Mesendoderm (in vitro differentiated cells): ENCODE data around the gene ZNF430.

Source experiments
- DNase-seq: peaks from one replicate; pipeline ENCODE4 v3.0.0; 2013
- H2AK5ac ChIP-seq: 2 replicates; pipeline ENCODE4 v1.6.1; 2013; ENCODE audit warnings: low read length, inconsistent platforms
- H2BK120ac ChIP-seq: 2 replicates; pipeline ENCODE4 v1.6.1; 2013; ENCODE audit warnings: low read depth, mild to moderate bottlenecking, low read length, moderate library complexity, mixed read lengths
- H2BK15ac ChIP-seq: replicated peaks from 2 replicates; pipeline ENCODE4 v1.6.1; 2013; ENCODE audit warnings: low read depth, mild to moderate bottlenecking, moderate library complexity
- H2BK5ac ChIP-seq: 2 replicates; pipeline ENCODE4 v1.6.1; 2013; ENCODE audit warnings: low read length, inconsistent platforms
- H3K18ac ChIP-seq: 2 replicates; pipeline ENCODE4 v1.6.1; 2013; ENCODE audit warnings: mild to moderate bottlenecking, low read length, mixed read lengths
- H3K23ac ChIP-seq: one replicate; pipeline ENCODE4 v1.6.1; 2013; ENCODE audit warnings: low read length
- H3K27ac ChIP-seq: 2 replicates; pipeline ENCODE4 v1.5.1; 2013; ENCODE audit warnings: low read depth, mild to moderate bottlenecking, inconsistent platforms, low read length, moderate library complexity
- H3K27me3 ChIP-seq: 2 replicates; pipeline ENCODE4 v1.6.1; 2013; ENCODE audit warnings: low read length, control low read depth, mild to moderate bottlenecking, inconsistent platforms; ENCODE audit not compliant: insufficient read depth, poor library complexity
- H3K36me3 ChIP-seq: 2 replicates; pipeline ENCODE4 v1.6.1; 2013; ENCODE audit warnings: low read length, inconsistent platforms; ENCODE audit not compliant: control insufficient read depth, insufficient read depth
- H3K4ac ChIP-seq: one replicate; pipeline ENCODE4 v1.6.1; 2013; ENCODE audit warnings: low read depth, mild to moderate bottlenecking, low read length, moderate library complexity
- H3K4me1 ChIP-seq: 2 replicates; pipeline ENCODE4 v1.6.1; 2013; ENCODE audit warnings: low read depth, low read length, inconsistent platforms; ENCODE audit not compliant: control insufficient read depth
- H3K4me2 ChIP-seq: 2 replicates; pipeline ENCODE4 v1.6.1; 2013; ENCODE audit warnings: low read length
- H3K4me3 ChIP-seq: 2 replicates; pipeline ENCODE4 v1.5.1; 2013; ENCODE audit warnings: mild to moderate bottlenecking, low read length
- H3K56ac ChIP-seq: one replicate; pipeline ENCODE4 v1.6.1; 2013; ENCODE audit warnings: low read length
- H3K79me1 ChIP-seq: 2 replicates; pipeline ENCODE4 v1.6.1; 2013; ENCODE audit warnings: low read length, inconsistent platforms
- H3K79me2 ChIP-seq: 2 replicates; pipeline ENCODE4 v1.6.1; 2013; ENCODE audit warnings: mild to moderate bottlenecking, low read length; ENCODE audit not compliant: control insufficient read depth, insufficient read depth
- H3K9ac ChIP-seq: 2 replicates; pipeline ENCODE4 v1.6.1; 2013; ENCODE audit warnings: low read length, inconsistent platforms
- H4K5ac ChIP-seq: one replicate; pipeline ENCODE4 v1.6.1; 2013; ENCODE audit warnings: low read length
- H4K8ac ChIP-seq: one replicate; pipeline ENCODE4 v1.6.1; 2013; ENCODE audit warnings: low read depth, mild to moderate bottlenecking, control low read depth, low read length, moderate library complexity
- WGBS: extraction: QIAGEN DNeasy Blood & Tissue Kit; methylation state at CpG from one replicate; pipeline ENCODE4 v1.1.7; 2013; ENCODE audit warnings: low lambda C conversion rate, missing lambda C conversion rate; ENCODE audit not compliant: insufficient coverage; ENCODE audit errors: extremely low coverage; 5-methylcytosine and 5-hydroxymethylcytosine counted together

ZNF430 gene

GRCh38 chr19:21065336-21065735 lies 44.9 kb downstream of the ZNF430 start:
- Histone ChIP-seq H3K27ac (no peak overlapping the region), H3K79me2 (no peaks in the 10 kb centered on the region), H3K23ac (no peak overlapping the region), H2BK120ac (no peak overlapping the region), H4K5ac (no peak overlapping the region), H3K4ac (no peak overlapping the region), H3K18ac (no peak overlapping the region), H3K9ac (no peak overlapping the region), H3K79me1 (no peaks in the 10 kb centered on the region), H3K4me1 (no peaks in the 10 kb centered on the region), H2BK15ac (no peak overlapping the region), H3K4me3 (no peak overlapping the region), H3K36me3 (no peaks in the 10 kb centered on the region), H4K8ac (no peak overlapping the region), H3K27me3 (no peaks in the 10 kb centered on the region), H2AK5ac (no peak overlapping the region), H3K56ac (no peak overlapping the region), H3K4me2 (no peak overlapping the region), H2BK5ac (no peak overlapping the region)
- no peak for DNase-seq

DNA sequence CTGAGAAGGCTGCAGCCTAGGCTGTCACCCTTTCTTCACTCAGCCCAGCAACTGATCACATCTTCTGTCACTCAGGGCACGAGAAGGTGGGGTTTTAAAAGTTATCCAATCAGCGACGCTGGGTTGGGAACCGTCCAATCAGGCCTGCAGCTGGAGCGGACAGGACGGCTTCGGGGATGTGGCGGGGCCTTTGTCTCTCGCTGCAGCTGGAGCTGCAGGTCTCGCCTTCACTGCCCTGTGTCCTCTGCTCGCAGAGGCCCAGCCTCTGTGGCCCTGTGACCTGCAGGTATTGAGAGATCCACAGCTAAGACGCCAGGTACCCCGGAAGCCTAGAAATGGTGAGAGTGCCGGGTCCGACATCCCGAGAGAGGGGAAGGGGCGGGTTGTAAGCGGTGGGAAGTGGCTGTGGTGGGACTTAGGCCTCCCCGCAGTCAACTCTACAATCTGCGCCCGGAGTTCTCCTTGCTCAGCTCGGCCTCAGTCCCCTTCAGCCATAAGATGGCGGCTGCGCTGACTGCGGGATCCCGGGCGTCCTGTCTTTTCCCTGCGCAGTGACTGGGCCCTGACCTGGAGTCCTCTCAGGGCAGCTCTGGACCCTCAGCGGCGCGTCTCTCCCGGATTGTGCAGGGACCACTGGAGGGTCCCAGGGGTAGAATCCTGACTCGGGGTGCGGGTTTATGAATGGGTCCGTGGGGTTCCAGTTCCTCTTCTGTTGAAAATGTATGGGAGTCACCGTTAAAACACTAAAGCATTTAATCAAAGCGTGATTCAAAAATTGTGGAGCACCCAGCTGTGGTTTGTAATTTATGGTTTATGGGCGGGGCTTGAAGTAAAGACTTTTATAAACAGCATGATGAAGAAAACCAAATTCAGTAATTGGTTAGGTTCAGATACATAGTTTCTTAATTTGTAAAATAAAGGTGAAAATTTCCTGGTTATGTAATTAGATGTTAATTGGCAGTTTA lies 61.8 kb downstream of the ZNF430 start, which contains the start of gene ZNF714:
Gene ZNF714, plus strand, starts transcription at position 193 of the 965 bp plus-strand sequence. CDS start 16,066 bp downstream, outside the sequence.
- Histone ChIP-seq H3K36me3 (no peaks in the 10 kb centered on the region), H3K23ac (no peak within 1 kb of the TSS), H3K27ac (peak within 1 kb of the TSS; percentile 46), H3K79me2 (peaks cover 23% of the 10 kb centered on the region), H3K4ac (peak within 1 kb of the TSS; percentile 52), H3K79me1 (peaks cover 4% of the 10 kb centered on the region), H3K56ac (peak within 1 kb of the TSS; percentile 86), H3K4me3 (peak within 1 kb of the TSS; percentile 45), H3K27me3 (no peaks in the 10 kb centered on the region), H2BK15ac (no peak within 1 kb of the TSS), H3K4me2 (peak within 1 kb of the TSS; percentile 14), H2BK5ac (no peak within 1 kb of the TSS), H4K5ac (no peak within 1 kb of the TSS), H3K4me1 (no peaks in the 10 kb centered on the region), H3K9ac (peak within 1 kb of the TSS; percentile 73), H3K18ac (peak within 1 kb of the TSS; percentile 93), H2AK5ac (no peak within 1 kb of the TSS), H2BK120ac (no peak within 1 kb of the TSS), H4K8ac (no peak within 1 kb of the TSS)
- WGBS: no CpG with 5 or more reads among the region's 38 CpGs
- DNase-seq: peak; percentile 99

DNA sequence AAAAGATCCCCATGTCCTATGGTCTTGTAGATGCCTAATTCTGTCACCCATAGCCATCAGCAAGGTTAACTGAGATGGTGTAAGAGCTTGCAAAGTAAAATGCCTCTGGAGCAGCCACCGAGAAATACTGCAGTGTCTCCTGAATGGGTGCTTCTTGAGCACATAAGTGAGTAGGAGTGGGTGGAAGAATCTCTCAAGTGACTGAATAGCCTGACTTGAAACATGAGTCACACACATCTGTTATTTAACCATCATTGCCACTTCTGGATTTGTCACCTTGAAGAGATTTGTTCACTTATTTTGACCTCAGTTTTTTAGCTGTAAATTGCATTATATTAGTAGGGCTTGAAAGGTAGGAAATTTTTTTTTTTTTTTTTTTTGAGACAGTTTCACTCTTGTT lies 63.9 kb downstream of the ZNF430 start:
- Histone ChIP-seq H3K79me1 (peaks cover 4% of the 10 kb centered on the region), H2BK120ac (no peak overlapping the region), H4K5ac (no peak overlapping the region), H3K27me3 (no peaks in the 10 kb centered on the region), H3K4me1 (no peaks in the 10 kb centered on the region), H3K23ac (no peak overlapping the region), H3K4me3 (no peak overlapping the region), H3K79me2 (peaks cover 23% of the 10 kb centered on the region), H2BK5ac (no peak overlapping the region), H3K36me3 (no peaks in the 10 kb centered on the region), H3K4ac (no peak overlapping the region), H2BK15ac (no peak overlapping the region), H3K9ac (no peak overlapping the region), H3K4me2 (no peak overlapping the region), H3K27ac (no peak overlapping the region), H4K8ac (peak overlapping the region; percentile 28), H2AK5ac (no peak overlapping the region), H3K56ac (no peak overlapping the region), H3K18ac (no peak overlapping the region)
- peak; percentile 26 for DNase-seq
- WGBS: no CpG with 5 or more reads among the region's 1 CpG

DNA sequence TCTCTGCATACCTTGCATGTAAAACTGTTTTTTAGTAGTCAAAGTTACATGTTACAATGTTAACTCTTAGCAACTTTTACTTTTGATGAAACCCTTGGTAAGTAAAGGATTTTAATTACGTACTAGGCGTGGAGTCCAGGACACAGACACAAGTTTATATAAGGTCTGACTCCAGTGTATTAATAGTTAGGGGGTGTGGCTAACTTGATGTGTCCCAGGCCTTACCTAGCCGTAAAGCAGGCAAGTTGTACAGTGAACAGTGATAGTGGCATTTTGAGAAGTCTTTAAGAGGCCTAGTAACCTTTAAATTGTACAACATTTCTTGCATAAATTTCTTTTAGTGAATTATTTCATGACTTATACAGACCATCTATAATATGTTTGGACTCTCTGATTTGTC lies 67.4 kb downstream of the ZNF430 start:
- no peak overlapping the region for H3K23ac ChIP-seq
- H3K27ac ChIP-seq: no peak overlapping the region
- H4K8ac ChIP-seq: no peak overlapping the region
- H2AK5ac ChIP-seq: no peak overlapping the region
- no peak overlapping the region for H3K4ac ChIP-seq
- no peak overlapping the region for H3K9ac ChIP-seq
- H2BK5ac ChIP-seq: no peak overlapping the region
- no peak overlapping the region for H2BK15ac ChIP-seq
- H3K4me1 ChIP-seq: no peaks in the 10 kb centered on the region
- H3K27me3 ChIP-seq: no peaks in the 10 kb centered on the region
- H3K79me2 ChIP-seq: peaks cover 26% of the 10 kb centered on the region
- H3K4me3 ChIP-seq: no peak overlapping the region
- H3K4me2 ChIP-seq: no peak overlapping the region
- H4K5ac ChIP-seq: no peak overlapping the region
- H3K18ac ChIP-seq: no peak overlapping the region
- no peak overlapping the region for H3K56ac ChIP-seq
- no CpG with 5 or more reads among the region's 3 CpGs for WGBS
- DNase-seq: no peak
- H3K79me1 ChIP-seq: peaks cover 10% of the 10 kb centered on the region
- peaks cover 4% of the 10 kb centered on the region for H3K36me3 ChIP-seq
- no peak overlapping the region for H2BK120ac ChIP-seq

GRCh38 chr19:21092109-21092508 lies 71.7 kb downstream of the ZNF430 start:
- Histone ChIP-seq H3K79me2 (peaks cover 25% of the 10 kb centered on the region), H2BK5ac (no peak overlapping the region), H2AK5ac (no peak overlapping the region), H3K23ac (no peak overlapping the region), H3K36me3 (peaks cover 6% of the 10 kb centered on the region), H4K5ac (no peak overlapping the region), H2BK120ac (no peak overlapping the region), H3K18ac (no peak overlapping the region), H2BK15ac (no peak overlapping the region), H3K27me3 (no peaks in the 10 kb centered on the region), H3K4me2 (no peak overlapping the region), H3K4me3 (no peak overlapping the region), H3K4ac (no peak overlapping the region), H3K56ac (no peak overlapping the region), H3K9ac (no peak overlapping the region), H3K79me1 (peaks cover 12% of the 10 kb centered on the region), H4K8ac (no peak overlapping the region), H3K4me1 (no peaks in the 10 kb centered on the region), H3K27ac (no peak overlapping the region)
- DNase-seq: no peak
